Measurements from ENCODE around the gene ELMO1.

DNA sequence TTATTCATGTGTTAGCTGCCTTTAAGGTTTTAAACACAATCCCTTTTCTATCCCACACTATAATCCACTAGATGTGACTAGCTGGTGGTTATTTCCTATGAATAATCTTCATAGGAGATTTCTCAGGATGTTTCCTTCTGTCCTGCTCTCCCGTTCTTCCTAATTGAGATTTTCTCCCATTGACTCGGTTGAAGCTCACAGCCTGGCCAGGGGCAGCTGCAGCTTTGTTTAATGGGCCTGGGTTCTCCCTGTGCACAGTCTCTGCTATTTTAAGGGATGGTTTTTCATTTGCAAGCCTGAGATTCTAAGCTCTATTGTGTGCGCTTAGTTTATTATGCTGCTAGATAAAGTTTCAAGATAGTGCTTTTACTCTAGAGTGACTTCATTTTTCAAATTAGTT, 441.0 kb downstream of the ELMO1 start:
- no peak for TF ChIP-seq POLR2AphosphoS5 (IDR thresholded peaks at IDR 0.05; ENCODE audit: low read depth, low read length)
- TF ChIP-seq POLR2A (IDR thresholded peaks at IDR 0.05; ENCODE audit: low read depth, low read length), result no peak

Measured in GM12892 (cell line).